ENCODE data around the gene KRTAP4-9. TPM values are rescaled to one million over a fixed set of nuclear protein-coding genes. Genes with fewer than 3 reads are reported as not detected.

KRTAP4-9 gene
- polyA plus RNA-seq, 1 donor from 2014 or later: not detected

- Histone ChIP-seq H3K9ac (ENCODE audit: low read length) (no peak overlapping the region), H3K79me2 (replicated peaks; ENCODE audit: insufficient read depth, low read length) (no peaks in the 10 kb centered on the region), H3F3A (ENCODE audit: insufficient read depth, low read length, poor library complexity, severe bottlenecking) (no peaks in the 10 kb centered on the region), H3K9me3 (ENCODE audit: low read length) (no peaks in the 10 kb centered on the region), H4K20me1 (ENCODE audit: insufficient read depth) (no peaks in the 10 kb centered on the region), H3K4me3 (ENCODE audit: low read length) (no peak overlapping the region), H3K36me3 (ENCODE audit: insufficient read depth, low read length) (no peaks in the 10 kb centered on the region), H3K4me2 (ENCODE audit: low read length) (no peak overlapping the region), H2AFZ (ENCODE audit: low read depth, low read length) (no peak overlapping the region), H3K27ac (ENCODE audit: low read length) (no peak overlapping the region), H3K27me3 (ENCODE audit: insufficient read depth, low read depth, low read length) (no peaks in the 10 kb centered on the region), H3K9me2 (ENCODE audit: insufficient read depth, low read length) (no peaks in the 10 kb centered on the region)
- no peak for TF ChIP-seq POLR2AphosphoS5 (IDR thresholded peaks at IDR 0.05)
- no peak for TF ChIP-seq MXI1 (conservative IDR thresholded peaks at IDR 0.05; ENCODE audit: poor library complexity, severe bottlenecking)
- no peak for TF ChIP-seq EP300 (conservative IDR thresholded peaks at IDR 0.05; ENCODE audit: poor library complexity, severe bottlenecking)
- no peak for TF ChIP-seq TAF1 (IDR thresholded peaks at IDR 0.05; ENCODE audit: low read depth)
- TF ChIP-seq CTCF (IDR thresholded peaks at IDR 0.05; ENCODE audit: poor library complexity, severe bottlenecking): no peak
- no peak for TF ChIP-seq EZH2 (IDR thresholded peaks at IDR 0.05; ENCODE audit: borderline replicate concordance, insufficient read depth, low read length, poor library complexity, severe bottlenecking)
- TF ChIP-seq RAD21 (conservative IDR thresholded peaks at IDR 0.05): no peak
- no peak for TF ChIP-seq REST (IDR thresholded peaks at IDR 0.05; ENCODE audit: borderline replicate concordance)
- TF ChIP-seq SMC3 (conservative IDR thresholded peaks at IDR 0.05; ENCODE audit: poor library complexity): no peak
Observed at GRCh38 chr17:41096055-41096454, 9.1 kb upstream of the KRTAP4-9 start.

GRCh38 chr17:41098042-41098441 lies 7.1 kb upstream of the KRTAP4-9 start, which contains the start of gene KRTAP4-8:
Gene KRTAP4-8, minus strand, starts transcription at chr17:41098142. Its CDS starts 58 bp downstream, at chr17:41098084.
- H3K9me2 ChIP-seq (ENCODE audit: insufficient read depth, low read length): no peaks in the 10 kb centered on the region

More at GRCh38 chr17:41098042-41098441, 7.1 kb upstream of the KRTAP4-9 start, which contains the start of gene KRTAP4-8:
- H3F3A ChIP-seq (ENCODE audit: insufficient read depth, low read length, poor library complexity, severe bottlenecking): no peaks in the 10 kb centered on the region
- H3K4me2 ChIP-seq (ENCODE audit: low read length): no peak within 1 kb of the TSS
- H2AFZ ChIP-seq (ENCODE audit: low read depth, low read length): no peak within 1 kb of the TSS
- H3K9ac ChIP-seq (ENCODE audit: low read length): no peak within 1 kb of the TSS
- no peak within 1 kb of the TSS for H3K27ac ChIP-seq (ENCODE audit: low read length)
- TF ChIP-seq EZH2 (IDR thresholded peaks at IDR 0.05; ENCODE audit: borderline replicate concordance, insufficient read depth, low read length, poor library complexity, severe bottlenecking) (no peak), MXI1 (conservative IDR thresholded peaks at IDR 0.05; ENCODE audit: poor library complexity, severe bottlenecking) (no peak), REST (IDR thresholded peaks at IDR 0.05; ENCODE audit: borderline replicate concordance) (no peak), SMC3 (conservative IDR thresholded peaks at IDR 0.05; ENCODE audit: poor library complexity) (no peak), POLR2AphosphoS5 (IDR thresholded peaks at IDR 0.05) (no peak), TAF1 (IDR thresholded peaks at IDR 0.05; ENCODE audit: low read depth) (no peak), CTCF (IDR thresholded peaks at IDR 0.05; ENCODE audit: poor library complexity, severe bottlenecking) (no peak), RAD21 (conservative IDR thresholded peaks at IDR 0.05) (no peak), EP300 (conservative IDR thresholded peaks at IDR 0.05; ENCODE audit: poor library complexity, severe bottlenecking) (no peak)
- H3K4me3 ChIP-seq (ENCODE audit: low read length): no peak within 1 kb of the TSS
- H3K79me2 ChIP-seq (replicated peaks; ENCODE audit: insufficient read depth, low read length): no peaks in the 10 kb centered on the region
- H3K27me3 ChIP-seq (ENCODE audit: insufficient read depth, low read depth, low read length): no peaks in the 10 kb centered on the region
- H3K36me3 ChIP-seq (ENCODE audit: insufficient read depth, low read length): no peaks in the 10 kb centered on the region
- no peaks in the 10 kb centered on the region for H3K9me3 ChIP-seq (ENCODE audit: low read length)
- no peaks in the 10 kb centered on the region for H4K20me1 ChIP-seq (ENCODE audit: insufficient read depth)

Measured in neural cell (in vitro differentiated cells).